IMR-90 (cell line): Measurements from ENCODE around the gene SLC5A11.

Experiments
- MXI1 ChIP-seq: IDR thresholded peaks from 2 replicates; pipeline ENCODE4 v1.6.1; 2012; ENCODE audit warnings: low read depth, mild to moderate bottlenecking, low read length, moderate library complexity, borderline replicate concordance
- POLR2A ChIP-seq: IDR thresholded peaks from 2 replicates; pipeline ENCODE4 v1.6.1; 2012; ENCODE audit warnings: mild to moderate bottlenecking, low read depth, low read length
- RFX5 ChIP-seq: IDR thresholded peaks from 2 replicates; pipeline ENCODE4 v1.8.0; 2012; ENCODE audit warnings: low read depth, mild to moderate bottlenecking, low read length, moderate library complexity
- TF ChIP-seq, protein P1 (sequence below): conservative IDR thresholded peaks from 2 replicates; pipeline ENCODE4 v1.5.1; 2012; ENCODE audit warnings: mild to moderate bottlenecking, low read depth, low read length, improper control_type of control experiment
- TF ChIP-seq, protein P2 (sequence below): fragments of 150-350 bp; IDR thresholded peaks from 2 replicates; pipeline ENCODE4 v1.6.1; 2016; ENCODE audit warnings: low read depth, mild to moderate bottlenecking, low read length, moderate library complexity, borderline replicate concordance

GRCh38 chr16:24844101-24845030 lies 1.4 kb upstream of the SLC5A11 start:
- TF ChIP-seq MXI1 (no peak), POLR2A (no peak), RFX5 (no peak)
- TF ChIP-seq, protein P1, sequence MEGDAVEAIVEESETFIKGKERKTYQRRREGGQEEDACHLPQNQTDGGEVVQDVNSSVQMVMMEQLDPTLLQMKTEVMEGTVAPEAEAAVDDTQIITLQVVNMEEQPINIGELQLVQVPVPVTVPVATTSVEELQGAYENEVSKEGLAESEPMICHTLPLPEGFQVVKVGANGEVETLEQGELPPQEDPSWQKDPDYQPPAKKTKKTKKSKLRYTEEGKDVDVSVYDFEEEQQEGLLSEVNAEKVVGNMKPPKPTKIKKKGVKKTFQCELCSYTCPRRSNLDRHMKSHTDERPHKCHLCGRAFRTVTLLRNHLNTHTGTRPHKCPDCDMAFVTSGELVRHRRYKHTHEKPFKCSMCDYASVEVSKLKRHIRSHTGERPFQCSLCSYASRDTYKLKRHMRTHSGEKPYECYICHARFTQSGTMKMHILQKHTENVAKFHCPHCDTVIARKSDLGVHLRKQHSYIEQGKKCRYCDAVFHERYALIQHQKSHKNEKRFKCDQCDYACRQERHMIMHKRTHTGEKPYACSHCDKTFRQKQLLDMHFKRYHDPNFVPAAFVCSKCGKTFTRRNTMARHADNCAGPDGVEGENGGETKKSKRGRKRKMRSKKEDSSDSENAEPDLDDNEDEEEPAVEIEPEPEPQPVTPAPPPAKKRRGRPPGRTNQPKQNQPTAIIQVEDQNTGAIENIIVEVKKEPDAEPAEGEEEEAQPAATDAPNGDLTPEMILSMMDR: no peak
- TF ChIP-seq, protein P2, sequence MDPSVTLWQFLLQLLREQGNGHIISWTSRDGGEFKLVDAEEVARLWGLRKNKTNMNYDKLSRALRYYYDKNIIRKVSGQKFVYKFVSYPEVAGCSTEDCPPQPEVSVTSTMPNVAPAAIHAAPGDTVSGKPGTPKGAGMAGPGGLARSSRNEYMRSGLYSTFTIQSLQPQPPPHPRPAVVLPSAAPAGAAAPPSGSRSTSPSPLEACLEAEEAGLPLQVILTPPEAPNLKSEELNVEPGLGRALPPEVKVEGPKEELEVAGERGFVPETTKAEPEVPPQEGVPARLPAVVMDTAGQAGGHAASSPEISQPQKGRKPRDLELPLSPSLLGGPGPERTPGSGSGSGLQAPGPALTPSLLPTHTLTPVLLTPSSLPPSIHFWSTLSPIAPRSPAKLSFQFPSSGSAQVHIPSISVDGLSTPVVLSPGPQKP: no peak
